GM19468 (cell line): ENCODE measurements around the gene GLDN.
"Not testable (repeated sequence)": the region's sequence is repeated elsewhere in the genome, so short reads cannot be mapped to it uniquely, and the experiment has no call there.

Experiments
- ATAC-seq: cut with Tn5 transposase; IDR thresholded peaks from one replicate; pipeline ENCODE4 v1.9.1; 2021; ENCODE audit warnings: mild to moderate bottlenecking, moderate library complexity, moderate number of reproducible peaks; ENCODE audit not compliant: unreplicated experiment; ENCODE audit errors: extremely low read depth

GLDN gene

GRCh38 chr15:51382787-51383186 lies 41.3 kb downstream of the GLDN start:
- no peak for ATAC-seq

- no peak for ATAC-seq
These were observed 44.6 kb downstream of the GLDN start for GRCh38 chr15:51386029-51386428.

DNA sequence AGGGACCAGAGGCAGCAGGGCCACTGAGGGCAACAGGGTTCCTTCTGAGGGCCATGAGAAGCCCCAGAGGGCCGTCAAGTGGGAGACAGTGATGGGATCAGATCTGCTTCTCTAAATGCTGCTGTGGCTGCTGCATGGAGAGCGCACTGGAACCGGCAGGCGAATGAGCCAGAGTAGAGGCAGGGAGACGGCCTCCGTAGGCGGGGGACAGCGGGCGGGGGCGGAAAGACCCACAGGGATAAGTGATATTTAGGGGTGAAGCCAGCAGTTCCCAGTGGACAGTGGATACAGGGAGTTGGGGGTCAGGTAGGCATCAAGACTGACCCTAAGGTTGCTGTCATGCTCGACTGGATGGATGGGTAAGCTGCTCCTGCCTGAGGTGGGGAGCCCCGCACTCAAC lies 45.0 kb downstream of the GLDN start:
- ATAC-seq = no peak

- no peak for ATAC-seq
These were observed 45.7 kb downstream of the GLDN start for GRCh38 chr15:51386960-51387698.

DNA sequence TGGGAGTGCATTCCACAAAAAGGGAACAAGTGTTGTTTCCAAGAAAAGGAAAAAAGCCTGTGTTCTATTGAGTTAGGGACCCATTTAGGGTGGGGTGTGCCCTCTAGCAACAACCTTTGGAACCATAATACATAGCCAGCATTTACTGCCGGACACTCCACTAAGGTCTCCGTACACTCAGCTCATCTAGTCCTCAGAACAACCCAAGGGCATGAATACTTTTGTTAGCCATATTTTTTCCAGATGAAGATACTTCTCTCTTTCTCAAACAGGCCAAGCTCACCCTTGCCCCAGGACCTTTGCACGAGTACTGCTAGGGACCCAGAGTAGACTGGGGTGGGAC lies 46.2 kb downstream of the GLDN start:
- ATAC-seq = no peak

GRCh38 chr15:51388726-51389125 lies 47.3 kb downstream of the GLDN start:
- no peak for ATAC-seq

- no peak for ATAC-seq
These were observed 48.9 kb downstream of the GLDN start for GRCh38 chr15:51390241-51390965.

DNA sequence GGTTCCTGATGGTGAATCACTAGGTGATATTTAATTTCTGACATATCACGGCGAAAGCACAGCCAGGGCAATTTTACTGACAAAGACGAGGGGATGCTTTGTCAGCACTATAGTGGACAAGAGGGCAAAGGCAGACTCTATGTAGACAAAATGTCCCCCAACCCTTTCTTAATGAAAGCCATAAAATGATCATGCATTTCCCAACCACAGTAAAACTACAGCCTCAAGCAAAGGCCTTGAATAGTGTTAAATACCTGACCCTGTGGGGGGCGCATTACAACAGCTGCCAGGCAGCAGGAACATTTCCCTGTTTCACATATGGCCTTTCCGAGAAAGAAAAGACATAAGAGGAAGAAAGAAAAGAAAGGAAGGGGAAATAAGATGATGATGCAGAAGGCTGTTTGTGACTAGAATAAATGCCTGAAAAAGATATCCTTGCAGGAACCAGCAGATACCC lies 49.5 kb downstream of the GLDN start:
- ATAC-seq = no peak

DNA sequence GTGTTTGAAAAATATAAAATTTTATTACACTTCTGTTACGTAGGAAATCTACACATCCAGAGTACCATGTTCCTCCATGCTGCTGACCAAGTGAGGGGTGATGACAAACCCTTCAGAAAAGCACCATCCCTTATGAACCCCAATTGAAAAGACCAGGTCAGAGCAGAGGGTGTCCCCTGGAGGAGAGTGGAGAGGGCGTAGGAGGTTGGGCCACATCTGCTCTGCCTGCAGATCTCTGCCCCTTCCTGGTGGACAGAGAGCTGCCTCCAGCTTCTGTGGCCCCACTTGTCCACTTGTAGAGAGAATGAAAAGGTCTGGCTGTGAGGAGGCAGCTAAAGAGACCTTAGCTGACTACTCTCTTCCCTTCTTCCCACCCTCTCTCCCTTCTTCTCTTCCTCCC lies 55.5 kb downstream of the GLDN start:
- no peak for ATAC-seq

GRCh38 chr15:51398626-51399025 lies 57.2 kb downstream of the GLDN start:
- no peak for ATAC-seq

GRCh38 chr15:51401051-51401780 lies 59.8 kb downstream of the GLDN start:
- ATAC-seq = no peak

GRCh38 chr15:51401872-51402517 lies 60.5 kb downstream of the GLDN start:
- no peak for ATAC-seq

DNA sequence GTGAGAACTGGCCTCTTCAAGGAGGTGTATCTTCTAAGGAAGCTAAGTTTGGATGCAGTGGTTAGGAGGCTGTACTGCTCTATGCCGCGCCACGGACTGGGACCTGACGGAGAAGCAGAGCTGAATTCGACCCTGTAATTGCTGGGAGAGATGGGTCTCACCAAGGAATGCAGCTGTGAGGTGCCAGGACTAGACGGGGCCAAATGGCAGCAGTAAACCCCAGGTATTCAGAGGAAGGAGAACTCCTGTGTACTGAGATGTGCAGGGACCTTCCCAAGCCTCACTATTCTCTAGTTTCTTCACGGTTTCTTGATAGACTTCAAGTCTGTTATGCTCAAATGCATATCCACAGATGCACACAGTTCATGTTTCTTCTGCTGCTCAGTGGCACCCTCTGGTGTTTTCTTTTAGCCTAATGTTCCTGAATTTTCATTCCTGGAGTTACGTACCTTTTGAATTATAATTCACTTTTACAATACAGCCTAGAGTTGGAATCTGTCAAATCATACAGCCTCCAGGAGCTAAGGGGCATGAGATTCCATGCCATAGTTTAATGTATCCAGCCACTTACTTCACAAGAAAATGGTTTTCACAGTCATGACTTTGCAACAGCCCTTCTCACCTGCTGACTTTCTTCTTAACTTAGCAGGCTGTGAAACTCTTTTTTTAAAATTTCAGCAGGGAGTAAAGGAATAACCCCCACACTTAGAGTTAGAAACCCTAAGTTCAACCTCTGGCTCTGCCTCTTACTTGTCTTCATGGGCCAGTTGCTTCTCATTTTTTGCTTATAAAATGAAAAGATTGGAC lies 61.8 kb downstream of the GLDN start:
- no peak for ATAC-seq

GRCh38 chr15:51403946-51404695 lies 62.7 kb downstream of the GLDN start:
- ATAC-seq = no peak

- no peak for ATAC-seq
These were observed 64.5 kb downstream of the GLDN start for GRCh38 chr15:51405693-51406523.

- ATAC-seq = no peak
These were observed 72.9 kb downstream of the GLDN start for GRCh38 chr15:51414256-51414860.

DNA sequence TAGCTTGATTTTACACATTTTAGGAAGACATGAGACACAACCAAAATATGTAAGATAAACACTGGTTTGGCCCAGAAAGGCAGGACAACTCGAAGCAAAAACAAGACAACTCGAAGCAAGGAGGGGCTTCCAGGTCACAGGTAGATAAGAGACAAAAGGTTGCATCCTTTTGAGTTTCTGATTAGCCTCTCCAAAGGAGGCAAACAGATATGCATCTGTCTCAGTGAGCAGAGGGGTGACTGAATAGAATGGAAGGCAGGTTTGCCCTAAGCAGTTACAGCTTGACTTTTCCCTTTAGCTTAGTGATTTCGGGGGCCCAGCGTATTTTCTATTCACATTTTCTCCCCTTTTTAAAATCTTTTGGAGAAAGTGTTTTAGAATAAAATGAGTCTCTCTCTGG lies 74.7 kb downstream of the GLDN start:
- ATAC-seq = no peak

GRCh38 chr15:51423040-51423439 lies 81.6 kb downstream of the GLDN start:
- ATAC-seq = not testable (repeated sequence)
